Ramos (cell line): ENCODE results near the gene MYO1A.
"Not testable (repeated sequence)": the region's sequence is repeated elsewhere in the genome, so short reads cannot be mapped to it uniquely, and the experiment has no call there.

Experiments used
- in situ Hi-C: fragments of 300-500 bp; cut with MboI; formaldehyde crosslinking; loops from one replicate; pipeline ENCODE4 v1.14.3; 2022; ENCODE audit warnings: low sequenced_read_pairs; ENCODE audit not compliant: unreplicated experiment

MYO1A gene

GRCh38 chr12:57019983-57020719 is 29.8 kb downstream of the MYO1A start:
- in situ Hi-C loops, result no loop called here

- in situ Hi-C loops, result no loop called here
These were observed 31.0 kb downstream of the MYO1A start for GRCh38 chr12:57018906-57019305.

- in situ Hi-C loops, result not testable (repeated sequence)
These were observed 31.6 kb downstream of the MYO1A start for GRCh38 chr12:57018353-57018752.

GRCh38 chr12:57016348-57016747 is 33.6 kb downstream of the MYO1A start, which contains the start of gene TAC3:
TAC3 (minus strand) TSS chr12:57016529; CDS start chr12:57015797, 732 bp downstream.
- in situ Hi-C loops, result no loop called here

- in situ Hi-C loops, result no loop called here
These were observed 37.1 kb downstream of the MYO1A start for GRCh38 chr12:57012600-57013465.

- in situ Hi-C loops, result no loop called here
These were observed 38.2 kb downstream of the MYO1A start for GRCh38 chr12:57011438-57012424.

GRCh38 chr12:57010627-57011247 is 39.2 kb downstream of the MYO1A start:
- in situ Hi-C loops, result no loop called here

GRCh38 chr12:57009949-57010626 is 39.8 kb downstream of the MYO1A start:
- in situ Hi-C loops, result no loop called here

- in situ Hi-C loops, result no loop called here
These were observed 41.8 kb downstream of the MYO1A start for GRCh38 chr12:57008178-57008577.

GRCh38 chr12:57006809-57007475 is 43.0 kb downstream of the MYO1A start:
- in situ Hi-C loops, result no loop called here

GRCh38 chr12:57005980-57006808 is 43.7 kb downstream of the MYO1A start, which contains the start of gene ZBTB39:
ZBTB39 (minus strand) TSS chr12:57006546; CDS start chr12:57004917, 1,629 bp downstream.
- in situ Hi-C loops, result no loop called here

GRCh38 chr12:57004651-57005050 is 45.3 kb downstream of the MYO1A start:
- in situ Hi-C loops, result loop anchor here (5.0 kb wide), 1 partner anchor 108 kb away; the partner anchor contains the start of gene STAT6

GRCh38 chr12:57003395-57003794 is 46.5 kb downstream of the MYO1A start:
- in situ Hi-C loops, result loop anchor here (5.0 kb wide), 1 partner anchor 109 kb away; the partner anchor contains the start of gene STAT6

- in situ Hi-C loops, result loop anchor here (5.0 kb wide), 1 partner anchor 111 kb away; the partner anchor contains the start of gene STAT6
These were observed 48.5 kb downstream of the MYO1A start for GRCh38 chr12:57001448-57001906.

GRCh38 chr12:57000393-57000792 is 49.5 kb downstream of the MYO1A start:
- in situ Hi-C loops, result loop anchor here (5.0 kb wide), 1 partner anchor 112 kb away; the partner anchor contains the start of gene STAT6

- in situ Hi-C loops, result loop anchor here (25.0 kb wide), 1 partner anchor 487 kb away; the partner anchor contains the start of gene RBMS2
These were observed 50.5 kb downstream of the MYO1A start for GRCh38 chr12:56999456-56999855.

- in situ Hi-C loops, result loop anchor here (25.0 kb wide), 1 partner anchor 487 kb away; the partner anchor contains the start of gene RBMS2
These were observed 50.9 kb downstream of the MYO1A start for GRCh38 chr12:56998981-56999380.
